Endothelial cell of umbilical vein (primary cell): Measurements from ENCODE around the gene CERK. TPM values are rescaled to one million over a fixed set of nuclear protein-coding genes. Genes with fewer than 3 reads are reported as not detected.

ENCODE experiments used
- BruUV-seq: library from RNA; stranded (reverse); fragments of 400-500 nt; replicated peaks from 2 replicates; lab custom pipeline; 2021; lab: Mats Ljungman, UMichigan
- CTCF ChIA-PET: fragments of 300-600, 350-600 bp; sonication (Branson Sonifier 250); formaldehyde crosslinking; loops from one replicate; lab custom pipeline; 2021; ENCODE audit warnings: antibody characterized with exemption, inconsistent platforms; lab: Charles Lee
- POLR2A ChIA-PET: fragments of 300-600, 350-600 bp; sonication (Branson Sonifier 250); formaldehyde crosslinking; loops from one replicate; lab custom pipeline; 2021; ENCODE audit warnings: antibody characterized with exemption, inconsistent platforms; lab: Charles Lee
- DNase-seq: peaks from one replicate; pipeline ENCODE4 v3.0.0-alpha.2; 2011; ENCODE audit warnings: low read depth, low spot score
- FAIRE-seq: peaks from 2 replicates; lab custom pipeline; 2011; peaks lifted over from hg19 to GRCh38; lab: Jason Lieb, UNC
- H2AFZ ChIP-seq: 2 replicates; pipeline ENCODE4 v1.6.0; 2012; ENCODE audit warnings: low read depth, low read length, control low read depth, inconsistent platforms
- H3K27ac ChIP-seq: 2 replicates; pipeline ENCODE4 v1.5.1; 2011; ENCODE audit warnings: low read depth, mild to moderate bottlenecking, control low read depth, low read length, moderate library complexity; ENCODE audit not compliant: insufficient read depth
- H3K27me3 ChIP-seq, 2 experiments: 2 replicates each; pipeline versions ENCODE4 v1.6.0 to v1.6.1; 2011; ENCODE audit warnings: low read length in 2 of 2, mixed read lengths in 1 of 2; ENCODE audit not compliant: control insufficient read depth in 2 of 2, insufficient read depth in 2 of 2
- H3K36me3 ChIP-seq, 2 experiments: 2 replicates in 1 of 2; 3 replicates in 1 of 2; pipeline ENCODE4 v1.5.1; 2011; ENCODE audit warnings: low read length in 2 of 2, mild to moderate bottlenecking in 1 of 2, moderate library complexity in 1 of 2; ENCODE audit not compliant: control insufficient read depth in 2 of 2, insufficient read depth in 2 of 2; ENCODE audit errors: extremely low read depth in 1 of 2
- H3K4me1 ChIP-seq: 3 replicates; pipeline ENCODE4 v1.5.1; 2011; ENCODE audit warnings: mild to moderate bottlenecking, low read length; ENCODE audit not compliant: control insufficient read depth, insufficient read depth; ENCODE audit errors: extremely low read depth
- H3K4me2 ChIP-seq: 2 replicates; pipeline ENCODE4 v1.6.1; 2011; ENCODE audit warnings: low read length, control low read depth, mixed read lengths; ENCODE audit not compliant: insufficient read depth
- H3K4me3 ChIP-seq, 3 experiments: fragments of 200-600 bp in 1 of 3; sonication (generic), shearing (Covaris generic) in 1 of 3; replicated peaks in 1 of 3; 2 replicates each; pipeline ENCODE4 v1.5.1; 2011 to 2016; ENCODE audit warnings: control low read depth in 3 of 3, low read length in 3 of 3, mild to moderate bottlenecking in 2 of 3, inconsistent platforms in 1 of 3, low read depth in 1 of 3, moderate library complexity in 1 of 3; ENCODE audit not compliant: insufficient read depth in 1 of 3
- H3K79me2 ChIP-seq: 2 replicates; pipeline ENCODE4 v1.6.0; 2012; ENCODE audit warnings: low read length, inconsistent platforms; ENCODE audit not compliant: control insufficient read depth, insufficient read depth
- H3K9ac ChIP-seq: replicated peaks from 2 replicates; pipeline ENCODE3; 2011; ENCODE audit warnings: low read length, control low read depth; ENCODE audit not compliant: insufficient read depth; ENCODE audit errors: extremely low read depth
- H3K9me1 ChIP-seq: replicated peaks from 3 replicates; pipeline ENCODE4 v1.6.0; 2011; ENCODE audit warnings: mild to moderate bottlenecking, low read length; ENCODE audit not compliant: control insufficient read depth, insufficient read depth; ENCODE audit errors: extremely low read depth
- H3K9me3 ChIP-seq: replicated peaks from 2 replicates; pipeline ENCODE4 v1.5.1; 2012; ENCODE audit warnings: low read length, inconsistent platforms; ENCODE audit not compliant: control insufficient read depth, insufficient read depth
- H4K20me1 ChIP-seq: replicated peaks from 2 replicates; pipeline ENCODE3; 2011; ENCODE audit warnings: mild to moderate bottlenecking, low read length; ENCODE audit not compliant: control insufficient read depth, insufficient read depth; ENCODE audit errors: extremely low read depth
- EZH2 ChIP-seq: IDR thresholded peaks from 2 replicates; pipeline ENCODE4 v1.6.1; 2012; ENCODE audit warnings: borderline replicate concordance, low read depth, mild to moderate bottlenecking, moderate library complexity, low read length, inconsistent platforms; ENCODE audit not compliant: severe bottlenecking
- FOS ChIP-seq: IDR thresholded peaks from 2 replicates; pipeline ENCODE4 v1.6.1; 2011; ENCODE audit warnings: mild to moderate bottlenecking, low read length, moderate library complexity, borderline replicate concordance; ENCODE audit not compliant: insufficient read depth
- GATA2 ChIP-seq: IDR thresholded peaks from 2 replicates; pipeline ENCODE4 v1.7.0; 2011; ENCODE audit warnings: low read depth, mild to moderate bottlenecking, moderate library complexity, mixed read lengths, low read length; ENCODE audit not compliant: insufficient read length, insufficient read depth
- JUN ChIP-seq: IDR thresholded peaks from 2 replicates; pipeline ENCODE4 v1.6.1; 2011; ENCODE audit warnings: borderline replicate concordance, low read depth; ENCODE audit not compliant: insufficient read length, insufficient read depth
- MYC ChIP-seq: IDR thresholded peaks from one replicate; pipeline ENCODE4 v1.6.1; 2011; ENCODE audit warnings: mild to moderate bottlenecking, low read depth, low read length
- POLR2A ChIP-seq: IDR thresholded peaks from 2 replicates; pipeline ENCODE4 v1.6.1; 2012; ENCODE audit warnings: low read depth, mild to moderate bottlenecking, control low read depth, low read length
- POLR2AphosphoS5 ChIP-seq: IDR thresholded peaks from 2 replicates; pipeline ENCODE4 v1.6.1; 2012; ENCODE audit warnings: low read depth, mild to moderate bottlenecking, control low read depth, low read length, moderate library complexity; ENCODE audit not compliant: insufficient read depth
- dilution Hi-C: fragments of 300-500 bp; cut with MboI; formaldehyde crosslinking; loops from one replicate; pipeline ENCODE4 v1.15.0; 2019; ENCODE audit warnings: low sequenced_read_pairs; ENCODE audit not compliant: extremely low pct_ligation_motif_present
- intact Hi-C: fragments of 100-400 bp; cut with micrococcal nuclease; formaldehyde crosslinking; loops from one replicate; pipeline ENCODE4 v1.10.0; 2022
- polyA plus RNA-seq, 4 experiments: library from polyadenylated mRNA; depleted of rRNA in 3 of 4; stranded (reverse) in 3 of 4; unstranded in 1 of 4; fragments of >200 nt; gene quantifications; 2 replicates each; pipeline versions ENCODE4 v1.2.1 to v1.2.3, GENCODE V29; 2011 to 2012; ENCODE audit warnings: missing spikeins in 1 of 4
- total RNA-seq: library from RNA; stranded (reverse); gene quantifications from 2 replicates; pipeline ENCODE4 v1.2.3, GENCODE V29; 2021
- TF ChIP-seq, protein P1 (sequence below): IDR thresholded peaks from 2 replicates; pipeline ENCODE4 v1.6.1; 2011; ENCODE audit not compliant: insufficient read depth, insufficient read length
- TF ChIP-seq, protein P2 (sequence below), 2 donors: IDR thresholded peaks; 1 replicate in 1 of 2; 2 replicates in 1 of 2; pipeline ENCODE4 v1.5.1; 2011; ENCODE audit warnings: low read length in 2 of 2, mild to moderate bottlenecking in 2 of 2, moderate library complexity in 2 of 2, control low read depth in 1 of 2, inconsistent platforms in 1 of 2, low read depth in 1 of 2; ENCODE audit not compliant: insufficient read depth in 1 of 2; ENCODE audit errors: extremely low read depth in 1 of 2

Gene CERK
- total and polyA plus RNA-seq, 2 donors (not counting 3 experiments of a cell fraction or from before 2014, with no cell fraction given) = 61.1 to 88.0 TPM

- no peaks in the 10 kb centered on the region for H4K20me1 ChIP-seq
- no TSS peak for BruUV-seq
- H3K9me3 ChIP-seq = no peaks in the 10 kb centered on the region
- intact Hi-C loops = no loop called here
- H3K4me1 ChIP-seq = no peaks in the 10 kb centered on the region
- no peaks in the 10 kb centered on the region for H3K36me3 ChIP-seq
- CTCF ChIA-PET = no interaction called here
- FAIRE-seq (no peak), DNase-seq (no peak)
- no peak overlapping the region for H3K9ac ChIP-seq
- H3K4me3 ChIP-seq = no peak overlapping the region
- no peak overlapping the region for H2AFZ ChIP-seq
- dilution Hi-C loops = no loop called here
- H3K4me2 ChIP-seq = no peak overlapping the region
- H3K27ac ChIP-seq = no peak overlapping the region
- TF ChIP-seq GATA2 = no peak
- TF ChIP-seq, protein P1, sequence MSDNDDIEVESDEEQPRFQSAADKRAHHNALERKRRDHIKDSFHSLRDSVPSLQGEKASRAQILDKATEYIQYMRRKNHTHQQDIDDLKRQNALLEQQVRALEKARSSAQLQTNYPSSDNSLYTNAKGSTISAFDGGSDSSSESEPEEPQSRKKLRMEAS = no peak
- TF ChIP-seq, protein P2, sequence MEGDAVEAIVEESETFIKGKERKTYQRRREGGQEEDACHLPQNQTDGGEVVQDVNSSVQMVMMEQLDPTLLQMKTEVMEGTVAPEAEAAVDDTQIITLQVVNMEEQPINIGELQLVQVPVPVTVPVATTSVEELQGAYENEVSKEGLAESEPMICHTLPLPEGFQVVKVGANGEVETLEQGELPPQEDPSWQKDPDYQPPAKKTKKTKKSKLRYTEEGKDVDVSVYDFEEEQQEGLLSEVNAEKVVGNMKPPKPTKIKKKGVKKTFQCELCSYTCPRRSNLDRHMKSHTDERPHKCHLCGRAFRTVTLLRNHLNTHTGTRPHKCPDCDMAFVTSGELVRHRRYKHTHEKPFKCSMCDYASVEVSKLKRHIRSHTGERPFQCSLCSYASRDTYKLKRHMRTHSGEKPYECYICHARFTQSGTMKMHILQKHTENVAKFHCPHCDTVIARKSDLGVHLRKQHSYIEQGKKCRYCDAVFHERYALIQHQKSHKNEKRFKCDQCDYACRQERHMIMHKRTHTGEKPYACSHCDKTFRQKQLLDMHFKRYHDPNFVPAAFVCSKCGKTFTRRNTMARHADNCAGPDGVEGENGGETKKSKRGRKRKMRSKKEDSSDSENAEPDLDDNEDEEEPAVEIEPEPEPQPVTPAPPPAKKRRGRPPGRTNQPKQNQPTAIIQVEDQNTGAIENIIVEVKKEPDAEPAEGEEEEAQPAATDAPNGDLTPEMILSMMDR (IDR thresholded peaks at IDR 0.05; ENCODE audit: extremely low read depth in 1 of 2, insufficient read depth in 1 of 2, low read depth in 1 of 2, low read length in 2 of 2) = no peak
- no peak for TF ChIP-seq POLR2A
- no peak for TF ChIP-seq EZH2
- no peak for TF ChIP-seq JUN
- no peak for TF ChIP-seq MYC
- no peak for TF ChIP-seq POLR2AphosphoS5
- no peak for TF ChIP-seq FOS
- H3K79me2 ChIP-seq = no peaks in the 10 kb centered on the region
- POLR2A ChIA-PET = no interaction called here
- H3K9me1 ChIP-seq = no peaks in the 10 kb centered on the region
- H3K27me3 ChIP-seq = no peaks in the 10 kb centered on the region
These were observed 98.2 kb downstream of the CERK start for GRCh38 chr22:46639843-46640242.
